ENCODE data around the gene LRRC4C.

GRCh38 chr11:41306431-41306830, 153.0 kb downstream of the LRRC4C start:
- TF ChIP-seq POLR2A (IDR thresholded peaks at IDR 0.05), result no peak
- no peak for TF ChIP-seq CTCF (IDR thresholded peaks at IDR 0.05)

Measured in heart left ventricle (tissue), 13 donors.